A172 (cell line): ENCODE data around the gene KRTAP12-1. TPM values are rescaled to one million over a fixed set of nuclear protein-coding genes. Genes with fewer than 3 reads are reported as not detected.

ENCODE experiments used
- DNase-seq: peaks from one replicate; pipeline ENCODE4 v3.0.0-alpha.2; 2015; ENCODE audit warnings: low spot score
- total RNA-seq: library from RNA; depleted of rRNA; stranded (reverse); fragments of >200 nt; shearing (Covaris generic); gene quantifications from 2 replicates; pipeline ENCODE4 v1.2.3, GENCODE V29; 2014

The KRTAP12-1 gene
- total RNA-seq, 1 experiment from 2014 or later = not detected

DNA sequence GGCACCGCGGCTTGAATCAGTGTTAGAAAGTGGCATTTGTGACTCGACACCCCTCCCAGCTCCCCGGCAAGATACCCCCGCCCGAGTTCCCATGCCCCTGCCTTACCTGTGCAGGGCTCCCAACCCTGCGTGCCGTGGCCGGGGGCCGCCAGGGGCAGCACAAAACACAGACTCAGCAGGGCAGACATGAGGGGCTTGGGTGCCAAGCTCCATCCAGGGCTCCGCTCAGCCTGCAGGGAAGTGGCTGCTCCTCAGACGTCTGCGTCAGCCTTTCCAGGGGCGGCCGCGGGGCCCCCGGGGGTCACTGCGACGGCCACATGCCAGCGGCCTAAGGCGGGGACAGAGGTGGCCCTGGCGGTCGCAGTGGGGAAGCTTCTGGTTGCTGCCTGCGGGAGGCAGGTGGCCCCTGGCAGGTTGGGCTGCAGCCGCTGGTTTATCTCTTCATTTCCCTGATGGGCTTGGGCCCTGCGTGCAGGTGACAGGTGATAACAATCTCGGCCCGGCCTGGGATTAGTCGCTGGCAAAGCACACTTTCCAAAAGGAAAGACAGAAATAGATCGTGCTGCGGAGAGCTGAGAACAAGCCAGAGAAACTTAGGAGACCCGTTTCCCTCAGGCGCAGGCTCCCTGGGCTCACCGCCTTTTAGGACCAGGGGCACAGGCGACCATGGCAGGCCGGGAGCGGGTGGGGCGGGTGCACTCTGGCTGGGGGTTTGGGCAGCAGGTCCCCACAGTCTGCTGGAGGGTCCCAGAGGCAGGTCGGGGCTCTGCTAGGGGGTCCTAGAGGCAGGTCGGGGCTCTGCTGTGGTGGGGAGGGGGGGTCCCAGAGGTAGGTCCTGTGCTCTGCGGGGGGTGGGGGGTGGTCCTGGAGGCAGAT is 29.6 kb upstream of the KRTAP12-1 start, which contains the start of gene TSPEAR:
Gene TSPEAR, minus strand, starts transcription at position 246 of the 876 bp plus-strand sequence. Its CDS starts 58 bp downstream, at position 188.
- DNase-seq = no peak

DNA sequence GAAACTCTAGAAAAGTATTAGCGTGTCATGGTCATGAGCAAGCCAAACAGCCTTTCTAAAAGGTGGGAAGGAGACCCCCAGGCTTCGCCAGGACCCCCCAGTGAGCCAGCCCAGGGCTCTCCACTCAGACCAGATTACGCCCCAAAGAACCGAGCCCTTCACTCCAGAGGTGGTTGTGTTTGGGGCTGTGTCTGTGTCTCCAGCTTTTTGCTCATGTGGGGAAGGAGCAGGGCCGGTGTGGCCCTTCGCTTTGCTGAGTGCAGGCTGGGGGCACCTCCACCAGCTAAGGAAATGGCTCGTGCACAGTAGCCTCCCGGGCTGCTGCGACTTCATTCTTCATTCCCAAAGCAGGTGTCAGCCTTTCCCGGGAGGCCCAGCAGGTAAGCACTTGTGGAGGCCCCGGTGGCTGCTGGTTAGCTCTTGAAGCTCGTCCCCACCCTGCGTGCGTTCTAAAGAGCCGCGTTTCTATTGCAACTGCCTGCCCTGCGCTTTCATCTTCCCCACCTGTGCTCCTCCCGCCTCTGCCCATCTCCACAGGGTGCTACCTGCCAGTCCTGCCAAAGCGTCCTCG is 28.9 kb upstream of the KRTAP12-1 start:
- no peak for DNase-seq

- no peak for DNase-seq
Measured at GRCh38 chr21:44710294-44710665, 28.3 kb upstream of the KRTAP12-1 start.

- DNase-seq = no peak
Measured at GRCh38 chr21:44709426-44710293, 27.7 kb upstream of the KRTAP12-1 start.

- no peak for DNase-seq
Measured at GRCh38 chr21:44708866-44709425, 27.0 kb upstream of the KRTAP12-1 start.

DNA sequence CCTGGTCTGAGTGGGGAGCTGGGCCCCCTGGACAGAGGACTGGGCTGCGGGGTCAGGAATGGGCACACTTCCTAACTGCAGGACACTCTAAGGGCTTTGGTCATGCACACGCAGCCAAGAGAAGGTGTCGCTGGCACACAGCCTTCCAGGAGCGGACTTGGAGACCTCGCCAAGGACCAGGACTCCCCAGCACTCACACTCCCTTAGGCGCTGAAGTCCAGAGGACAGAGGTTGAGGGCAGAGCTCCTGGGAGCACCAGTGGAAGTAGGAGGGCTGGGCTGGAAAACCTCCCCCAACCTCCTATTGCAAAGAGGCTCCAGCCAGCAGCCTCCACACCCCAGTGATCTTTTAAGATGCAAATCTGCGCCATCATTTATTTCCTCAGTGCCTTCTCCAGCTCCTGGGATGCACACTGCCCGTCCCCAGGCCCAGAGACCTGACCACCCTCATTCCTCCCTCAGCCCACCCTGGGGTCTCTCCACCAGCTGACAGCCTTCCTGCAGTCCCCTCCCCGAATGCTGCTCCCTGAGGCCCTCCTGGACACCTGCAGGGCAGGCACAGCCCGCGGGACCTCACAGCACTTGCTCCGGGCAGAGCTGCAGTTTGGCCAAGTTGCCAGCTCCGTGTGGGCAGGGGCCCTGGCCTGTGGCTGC is 26.4 kb upstream of the KRTAP12-1 start:
- no peak for DNase-seq

DNA sequence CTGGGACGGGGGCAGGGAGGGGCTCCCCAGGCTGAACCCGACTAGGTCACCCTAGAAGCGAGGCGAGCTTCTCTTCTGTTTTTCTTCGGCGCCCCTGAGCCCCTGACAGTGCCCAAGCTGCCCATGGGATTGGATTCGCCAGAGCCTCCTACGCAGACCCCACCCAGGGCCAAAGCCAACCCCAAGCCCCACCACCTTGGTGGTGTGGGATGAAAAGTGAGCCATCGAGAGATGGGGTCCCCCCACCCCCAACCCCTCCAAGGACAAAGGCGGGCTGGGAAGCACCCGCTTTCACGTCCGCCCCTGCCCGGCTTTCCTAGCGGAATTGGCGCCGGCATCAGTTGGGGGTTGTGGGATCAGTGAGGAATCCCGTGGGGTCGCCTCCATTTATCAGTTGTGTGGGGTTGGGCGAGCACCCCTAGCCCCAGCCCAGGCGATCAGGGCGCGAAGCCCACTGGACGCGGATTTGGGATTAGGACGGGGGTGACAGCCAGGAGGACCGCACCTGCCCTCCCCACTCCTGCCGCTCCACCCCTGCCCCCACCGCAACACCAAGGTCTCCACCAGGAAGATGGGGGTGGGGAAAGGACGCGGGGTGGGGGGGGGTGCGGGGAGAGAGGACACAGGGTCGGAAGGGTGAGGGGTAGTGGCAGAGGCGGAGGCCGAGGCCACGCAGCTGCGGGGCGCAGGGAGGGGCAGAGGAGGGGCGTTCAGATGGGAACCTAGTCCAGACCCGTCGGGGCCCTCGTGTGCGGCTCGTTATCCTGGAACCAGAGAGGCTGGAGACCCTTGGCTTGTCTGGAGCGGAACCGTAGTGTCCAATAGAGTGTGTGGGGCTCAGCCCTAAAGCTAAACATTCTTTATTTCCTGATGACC is 25.0 kb upstream of the KRTAP12-1 start:
- no peak for DNase-seq

DNA sequence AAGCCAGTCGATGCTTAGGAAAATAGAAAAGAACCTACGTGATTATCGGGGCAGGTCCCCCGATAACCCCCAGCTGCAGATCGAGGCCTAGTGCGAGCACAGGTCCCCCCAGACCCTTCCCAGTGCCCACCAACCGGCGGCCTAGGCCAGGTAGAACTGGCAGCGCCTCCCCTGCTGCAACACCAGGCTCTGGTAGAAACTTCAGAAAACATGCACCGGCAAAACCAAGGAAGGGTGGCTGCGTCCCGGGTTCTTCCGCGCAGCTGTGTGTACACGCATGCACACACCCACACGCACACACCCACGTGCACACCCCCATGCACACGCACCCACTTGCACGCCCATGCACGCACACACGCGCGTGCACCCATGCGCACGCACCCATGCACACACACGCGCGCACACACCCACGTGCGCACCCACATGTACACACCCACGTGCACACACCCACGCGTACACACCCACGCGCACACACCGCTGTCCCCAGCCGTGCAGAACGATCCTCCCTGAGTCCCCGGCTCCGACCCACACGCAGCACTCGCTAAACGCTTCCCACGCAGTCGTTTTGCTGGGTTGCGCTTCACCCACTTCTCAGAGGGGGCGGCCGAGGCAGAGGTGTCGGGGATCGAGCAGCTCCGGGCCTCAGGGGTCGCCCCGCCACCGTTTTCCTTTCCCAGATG is 24.2 kb upstream of the KRTAP12-1 start:
- DNase-seq = no peak

GRCh38 chr21:44704636-44705001 is 22.7 kb upstream of the KRTAP12-1 start:
- no peak for DNase-seq

GRCh38 chr21:44703731-44704635 is 22.0 kb upstream of the KRTAP12-1 start:
- DNase-seq = no peak

GRCh38 chr21:44702973-44703730 is 21.2 kb upstream of the KRTAP12-1 start:
- no peak for DNase-seq

DNA sequence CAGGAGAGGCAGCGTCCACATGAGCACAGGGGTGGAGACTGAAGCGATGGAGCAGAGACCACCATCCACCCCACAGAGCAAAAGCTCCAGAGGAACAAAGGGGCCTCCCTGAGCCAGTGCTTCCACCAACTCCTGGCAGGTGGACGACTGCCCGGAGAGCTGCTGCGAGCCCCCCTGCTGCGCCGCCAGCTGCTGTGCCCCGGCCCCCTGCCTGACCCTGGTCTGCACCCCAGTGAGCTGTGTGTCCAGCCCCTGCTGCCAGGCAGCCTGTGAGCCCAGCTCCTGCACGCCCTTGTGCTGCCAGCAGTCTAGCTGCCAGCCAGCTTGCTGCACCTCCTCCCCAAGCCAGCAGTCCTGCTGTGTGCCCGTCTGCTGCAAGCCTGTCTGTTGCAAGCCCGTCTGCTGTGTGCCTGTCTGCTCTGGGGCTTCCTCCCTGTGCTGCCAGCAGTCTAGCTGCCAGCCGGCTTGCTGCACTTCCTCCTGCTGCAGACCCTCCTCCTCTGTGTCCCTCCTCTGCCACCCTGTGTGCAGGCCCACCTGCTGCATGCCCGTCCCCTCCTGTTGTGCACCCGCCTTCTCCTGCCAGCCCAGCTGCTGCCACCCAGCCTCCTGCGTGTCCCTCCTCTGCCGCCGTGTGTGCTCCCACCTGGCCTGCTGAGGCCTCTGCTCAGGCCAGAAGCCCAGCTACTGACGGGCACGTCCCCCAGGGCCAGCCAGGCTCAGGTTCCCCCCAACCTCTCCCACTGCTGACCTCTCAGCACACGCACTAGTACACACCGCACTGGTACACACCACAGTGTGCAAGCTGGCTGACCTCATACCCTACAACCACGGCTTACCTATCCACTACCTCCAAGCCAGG is 20.4 kb upstream of the KRTAP12-1 start:
- DNase-seq = no peak

- DNase-seq = no peak
Measured at GRCh38 chr21:44701541-44701940, 19.6 kb upstream of the KRTAP12-1 start.

DNA sequence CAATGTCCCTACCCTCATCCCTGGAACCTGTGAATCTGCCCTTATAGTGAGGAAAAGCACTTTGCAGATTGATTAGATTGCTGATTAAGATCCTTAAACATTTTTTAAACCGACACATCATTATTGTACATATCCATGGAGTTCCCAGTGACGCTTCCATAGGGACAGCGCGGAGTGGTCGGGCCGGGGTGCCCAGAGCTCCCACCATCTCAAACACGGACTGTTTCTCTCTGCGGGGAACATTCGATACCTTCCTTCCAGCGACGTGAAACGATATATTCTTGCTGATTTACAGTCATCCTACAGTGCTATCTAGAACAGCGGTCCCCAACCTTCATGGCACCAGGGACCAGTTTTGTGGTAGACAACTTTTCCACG is 19.0 kb upstream of the KRTAP12-1 start:
- DNase-seq = no peak

GRCh38 chr21:44700101-44701022 is 18.4 kb upstream of the KRTAP12-1 start:
- DNase-seq = no peak

DNA sequence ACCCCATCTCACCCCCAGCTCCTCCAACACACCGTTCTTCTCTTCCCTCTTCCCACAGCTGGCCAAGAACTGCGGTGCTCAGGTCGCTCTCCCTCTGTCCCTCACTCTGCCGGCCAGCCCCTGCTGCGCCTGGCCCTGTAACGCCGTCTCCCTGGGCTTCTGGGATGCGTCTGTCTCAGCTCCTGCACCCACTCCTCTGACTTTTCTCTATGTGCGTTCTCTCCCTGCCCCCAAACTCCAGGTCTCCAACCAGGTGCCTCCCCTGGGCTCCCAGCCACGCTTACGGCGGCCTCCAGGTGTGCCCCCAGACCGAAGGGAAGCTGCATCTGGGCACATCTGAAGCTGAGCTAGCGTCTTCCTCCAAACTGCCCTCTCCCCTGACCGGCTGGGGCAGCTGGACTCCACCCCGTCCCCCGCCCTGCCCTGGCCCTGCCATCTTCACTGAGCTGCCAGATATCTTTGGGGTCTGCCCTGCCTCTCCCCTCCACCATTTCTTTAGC is 17.6 kb upstream of the KRTAP12-1 start:
- DNase-seq = no peak
